GM23338 (cell line): Measurements from ENCODE around the gene RNF175. TPM values are rescaled to one million over a fixed set of nuclear protein-coding genes. Genes with fewer than 3 reads are reported as not detected.
A peak's percentile ranks its signal among the peaks of the same experiment; 100 is the strongest.

ENCODE experiments used
- ATAC-seq: fragments of 200-7000 bp; cut with Tn5 transposase; 3 replicates; pipeline ENCODE4 v1.9.1; 2020
- DNase-seq: peaks from one replicate; pipeline ENCODE4 v3.0.0-alpha.2; 2015; ENCODE audit warnings: low spot score
- H2AFZ ChIP-seq: fragments of 200-600 bp; sonication (generic); 2 replicates; pipeline ENCODE4 v1.8.0; 2016; ENCODE audit warnings: antibody characterized with exemption, mild to moderate bottlenecking, moderate library complexity
- H3F3A ChIP-seq: fragments of 200-600 bp; sonication (generic); replicated peaks from 2 replicates; pipeline ENCODE4 v1.8.0; 2017; ENCODE audit warnings: antibody characterized with exemption, mixed run types, low read depth
- H3K27ac ChIP-seq: fragments of 200-600 bp; sonication (generic); 2 replicates; pipeline ENCODE4 v1.6.1; 2016; ENCODE audit warnings: low read depth
- H3K27me3 ChIP-seq: fragments of 200-600 bp; sonication (generic); 2 replicates; pipeline ENCODE4 v1.8.0; 2016; ENCODE audit warnings: mild to moderate bottlenecking, mixed run types, moderate library complexity; ENCODE audit not compliant: insufficient read depth
- H3K36me3 ChIP-seq: fragments of 200-600 bp; sonication (generic); 2 replicates; pipeline ENCODE4 v1.8.0; 2016; ENCODE audit warnings: mild to moderate bottlenecking; ENCODE audit not compliant: insufficient read depth
- H3K4me1 ChIP-seq: fragments of 200-600 bp; sonication (generic); 2 replicates; pipeline ENCODE4 v1.8.0; 2016; ENCODE audit warnings: mild to moderate bottlenecking, moderate library complexity; ENCODE audit not compliant: insufficient read depth
- H3K4me2 ChIP-seq: fragments of 200-600 bp; sonication (generic); 2 replicates; pipeline ENCODE4 v1.7.1; 2017; ENCODE audit warnings: mixed run types
- H3K4me3 ChIP-seq: fragments of 200-600 bp; sonication (generic); 2 replicates; pipeline ENCODE4 v1.6.1; 2016; ENCODE audit warnings: mixed run types
- H3K79me2 ChIP-seq: fragments of 200-600 bp; sonication (generic); replicated peaks from 2 replicates; pipeline ENCODE4 v1.8.0; 2017; ENCODE audit warnings: mild to moderate bottlenecking; ENCODE audit not compliant: insufficient read depth
- H3K9me2 ChIP-seq: fragments of 200-600 bp; sonication (generic); 2 replicates; pipeline ENCODE4 v1.8.0; 2017; ENCODE audit not compliant: insufficient read depth
- H4K20me1 ChIP-seq: fragments of 200-600 bp; sonication (generic); replicated peaks from 2 replicates; pipeline ENCODE4 v1.8.0; 2017; ENCODE audit warnings: mild to moderate bottlenecking; ENCODE audit not compliant: insufficient read depth
- H3K27ac Mint-ChIP-seq: 2 replicates; pipeline ENCODE4 v1.8.0; 2020; ENCODE audit warnings: inconsistent platforms, mild to moderate bottlenecking, moderate library complexity, mixed read lengths
- H3K27me3 Mint-ChIP-seq: 3 replicates; pipeline ENCODE4 v1.8.0; 2022; ENCODE audit warnings: low read depth, mild to moderate bottlenecking, moderate library complexity, mixed read lengths, inconsistent platforms; ENCODE audit not compliant: insufficient read depth, poor library complexity
- H3K36me3 Mint-ChIP-seq: 3 replicates; pipeline ENCODE4 v1.8.0; 2021; ENCODE audit warnings: low read depth, mild to moderate bottlenecking, inconsistent platforms, moderate library complexity, mixed read lengths
- H3K4me1 Mint-ChIP-seq: 3 replicates; pipeline ENCODE4 v1.8.0; 2020; ENCODE audit warnings: mild to moderate bottlenecking, inconsistent platforms, mixed read lengths
- H3K4me3 Mint-ChIP-seq: 3 replicates; pipeline ENCODE4 v1.8.0; 2021; ENCODE audit warnings: moderate library complexity, mild to moderate bottlenecking, inconsistent platforms, mixed read lengths
- H3K9me3 Mint-ChIP-seq: 3 replicates; pipeline ENCODE4 v1.8.0; 2020; ENCODE audit warnings: moderate library complexity, mild to moderate bottlenecking, inconsistent platforms, mixed read lengths
- CREB1 ChIP-seq: fragments of 250-450 bp; sonication (Bioruptor Pico); IDR thresholded peaks from 2 replicates; pipeline ENCODE4 v1.5.0; 2020; ENCODE audit warnings: low read depth, mild to moderate bottlenecking, moderate library complexity
- CTCF ChIP-seq, 2 experiments: fragments of 200-600 bp in 1 of 2; sonication (generic) in 1 of 2; conservative IDR thresholded peaks; 2 replicates each; pipeline versions ENCODE4 v1.5.1 to v1.6.1; 2016 to 2017; ENCODE audit warnings: antibody characterized with exemption in 2 of 2, low read depth in 2 of 2, mild to moderate bottlenecking in 2 of 2, moderate library complexity in 1 of 2
- ETS1 ChIP-seq: IDR thresholded peaks from 2 replicates; pipeline ENCODE4 v1.6.1; 2016; ENCODE audit warnings: antibody characterized with exemption
- EZH2 ChIP-seq: fragments of 200-600 bp; sonication (generic); IDR thresholded peaks from one replicate; pipeline ENCODE4 v1.8.0; 2017; ENCODE audit warnings: antibody characterized with exemption, mild to moderate bottlenecking, low read depth; ENCODE audit not compliant: unreplicated experiment
- EZH2phosphoT487 ChIP-seq: fragments of 200-600 bp; sonication (generic); IDR thresholded peaks from one replicate; pipeline ENCODE4 v1.8.1; 2018; ENCODE audit warnings: antibody characterized with exemption; ENCODE audit not compliant: unreplicated experiment
- JUNB ChIP-seq: IDR thresholded peaks from one replicate; pipeline ENCODE4 v1.6.1; 2016; ENCODE audit warnings: antibody characterized with exemption; ENCODE audit not compliant: unreplicated experiment
- NANOG ChIP-seq: IDR thresholded peaks from 2 replicates; pipeline ENCODE4 v1.6.1; 2016; ENCODE audit warnings: antibody characterized with exemption, borderline replicate concordance
- POLR2AphosphoS5 ChIP-seq: IDR thresholded peaks from 2 replicates; pipeline ENCODE4 v1.6.1; 2016; ENCODE audit warnings: antibody characterized with exemption, low read depth
- REST ChIP-seq: IDR thresholded peaks from one replicate; pipeline ENCODE4 v1.6.1; 2018; ENCODE audit warnings: antibody characterized with exemption; ENCODE audit not compliant: unreplicated experiment
- ZNF331 ChIP-seq: fragments of 250-450 bp; sonication (Bioruptor Pico); IDR thresholded peaks from 2 replicates; pipeline ENCODE4 v1.5.0; 2020; ENCODE audit warnings: low read depth, mild to moderate bottlenecking, moderate library complexity
- polyA plus RNA-seq: library from polyadenylated mRNA; unstranded; fragments of >200 nt; fragmentation: Nextera tagmentation; extraction: Ambion mirVana; gene quantifications from 2 replicates; pipeline ENCODE4 v1.2.1, GENCODE V29; 2016
- total RNA-seq: library from RNA; depleted of rRNA; stranded (reverse); fragments of >200 nt; shearing (Covaris generic); gene quantifications from 2 replicates; pipeline ENCODE4 v1.2.3, GENCODE V29; 2014

RNF175 gene
- total and polyA plus RNA-seq, 2 experiments from 2014 or later, result 4.7 to 4.8 TPM

- no peaks in the 10 kb centered on the region; the same call in 2 of the 3 replicates for H3K9me3 Mint-ChIP-seq
- H3K4me2 ChIP-seq, result peak overlapping the region; percentile 20; the same call in 1 of the 2 replicates
- no peak for ATAC-seq
- no peaks in the 10 kb centered on the region for H3K9me2 ChIP-seq
- peaks cover 47% of the 10 kb centered on the region for H3K79me2 ChIP-seq
- peaks cover 89% of the 10 kb centered on the region for H3K36me3 Mint-ChIP-seq
- H4K20me1 ChIP-seq, result peaks cover 33% of the 10 kb centered on the region
- H3K4me1 ChIP-seq, result peaks cover 36% of the 10 kb centered on the region
- peaks cover 20% of the 10 kb centered on the region for H3K27me3 Mint-ChIP-seq
- peak overlapping the region; percentile 99 for H3K4me3 Mint-ChIP-seq
- no peak overlapping the region for H3K4me3 ChIP-seq
- no peak overlapping the region for H3K27ac Mint-ChIP-seq
- no peak for DNase-seq
- TF ChIP-seq REST, result no peak
- TF ChIP-seq CTCF (conservative IDR thresholded peaks at IDR 0.05; ENCODE audit: low read depth in 2 of 2), result no peak
- TF ChIP-seq JUNB, result no peak
- TF ChIP-seq EZH2, result no peak
- no peak for TF ChIP-seq ZNF331 (CRISPR knock-in tag)
- no peaks in the 10 kb centered on the region for H3F3A ChIP-seq
- H2AFZ ChIP-seq, result no peak overlapping the region
- H3K27me3 ChIP-seq, result no peaks in the 10 kb centered on the region
- no peak overlapping the region for H3K27ac ChIP-seq
- H3K4me1 Mint-ChIP-seq, result peaks cover 55% of the 10 kb centered on the region
- H3K36me3 ChIP-seq, result peaks cover 35% of the 10 kb centered on the region; the same call in 1 of the 2 replicates
These were observed 24.4 kb upstream of the RNF175 start for GRCh38 chr4:153784166-153784699.

DNA sequence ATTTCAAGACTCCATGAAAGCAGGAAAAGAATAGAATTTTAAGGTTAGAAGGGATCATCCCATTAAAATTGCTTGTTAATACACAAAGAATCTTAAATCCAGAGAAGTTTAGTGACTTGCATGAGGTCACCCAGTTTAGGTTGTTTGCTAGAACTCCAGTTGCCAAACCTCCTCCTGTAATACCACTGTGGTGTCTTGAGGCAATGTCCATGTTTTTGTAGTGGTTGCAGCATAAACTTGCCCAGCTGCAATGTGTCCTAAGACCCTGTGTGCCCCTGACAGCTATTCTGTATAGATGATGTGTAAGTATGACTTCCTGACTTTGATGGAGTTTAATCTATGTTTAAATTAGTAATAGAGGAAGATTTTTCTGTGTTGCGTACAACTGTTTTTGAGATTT, 22.8 kb upstream of the RNF175 start:
- Histone ChIP-seq H4K20me1 (peaks cover 27% of the 10 kb centered on the region), H3K9me2 (no peaks in the 10 kb centered on the region), H3F3A (no peaks in the 10 kb centered on the region), H3K36me3 (peaks cover 35% of the 10 kb centered on the region; the same call in 1 of the 2 replicates), H3K79me2 (peaks cover 34% of the 10 kb centered on the region), H3K27ac (peak overlapping the region; percentile 55), H3K4me1 (peaks cover 36% of the 10 kb centered on the region), H3K4me3 (0 out of 2 replicates have a peak overlapping the region, but pooled peaks have one; percentile 5), H2AFZ (no peak overlapping the region), H3K27me3 (no peaks in the 10 kb centered on the region), H3K4me2 (peak overlapping the region; percentile 16; the same call in 1 of the 2 replicates)
- ATAC-seq, result no peak
- Mint-ChIP-seq H3K27me3 (peaks cover 9% of the 10 kb centered on the region), H3K4me3 (peak overlapping the region; percentile 45; the same call in 2 of the 3 replicates), H3K36me3 (peaks cover 88% of the 10 kb centered on the region), H3K9me3 (no peaks in the 10 kb centered on the region; the same call in 2 of the 3 replicates), H3K4me1 (peaks cover 55% of the 10 kb centered on the region), H3K27ac (peak overlapping the region; percentile 55)
- DNase-seq, result no peak
- TF ChIP-seq POLR2AphosphoS5 (no peak), EZH2 (no peak), CREB1 (CRISPR knock-in tag) (no peak), CTCF (conservative IDR thresholded peaks at IDR 0.05; ENCODE audit: low read depth in 2 of 2) (no peak), NANOG (no peak), JUNB (no peak), EZH2phosphoT487 (no peak), REST (no peak), ETS1 (no peak)
